HG03066 (cell line): ENCODE measurements around the gene KCNJ15.
A peak's percentile ranks its signal among the peaks of the same experiment; 100 is the strongest.
"Not testable (repeated sequence)": the region's sequence is repeated elsewhere in the genome, so short reads cannot be mapped to it uniquely, and the experiment has no call there.

Experiments used
- ATAC-seq: cut with Tn5 transposase; IDR thresholded peaks from one replicate; pipeline ENCODE4 v1.9.1; 2021; ENCODE audit warnings: low read depth; ENCODE audit not compliant: unreplicated experiment

Gene KCNJ15

DNA sequence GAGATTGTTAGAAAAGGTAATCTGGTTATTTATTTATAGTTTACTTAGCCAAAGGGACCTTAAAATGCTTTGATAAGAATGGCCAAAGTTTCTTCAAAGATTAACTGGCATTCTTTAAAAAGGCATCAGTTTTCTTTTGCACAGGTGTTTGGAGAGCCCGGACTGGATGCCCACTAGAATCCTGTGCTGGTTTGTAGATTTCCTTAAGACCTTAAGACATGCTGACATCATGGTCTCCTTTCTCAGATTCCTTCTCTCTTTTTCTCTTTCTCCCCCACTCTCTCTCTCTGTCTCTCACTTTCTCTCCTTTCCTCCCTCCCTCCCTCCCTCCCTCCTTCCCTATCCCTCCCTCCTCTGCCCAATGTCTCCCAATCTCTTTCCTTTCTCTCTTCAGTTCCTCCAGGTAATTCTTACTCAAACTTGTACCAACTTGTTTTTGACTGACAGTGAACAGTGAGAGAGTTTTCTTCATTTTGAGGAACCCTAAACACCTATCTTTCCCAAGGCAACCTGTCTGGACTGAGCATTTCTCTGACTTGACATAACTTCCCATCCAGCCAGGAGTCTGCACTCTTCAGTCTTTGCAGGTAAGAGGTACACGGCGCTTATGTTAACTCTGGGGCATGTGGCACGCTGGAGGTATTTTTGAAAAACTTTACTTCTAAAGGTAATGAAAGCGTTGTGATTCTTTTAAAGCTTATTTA lies at the start of gene KCNJ15:
Gene KCNJ15 (plus strand): TSS at position 393 of the 704 bp plus-strand sequence. CDS start 42,271 bp downstream, outside the sequence.
- ATAC-seq: no peak

DNA sequence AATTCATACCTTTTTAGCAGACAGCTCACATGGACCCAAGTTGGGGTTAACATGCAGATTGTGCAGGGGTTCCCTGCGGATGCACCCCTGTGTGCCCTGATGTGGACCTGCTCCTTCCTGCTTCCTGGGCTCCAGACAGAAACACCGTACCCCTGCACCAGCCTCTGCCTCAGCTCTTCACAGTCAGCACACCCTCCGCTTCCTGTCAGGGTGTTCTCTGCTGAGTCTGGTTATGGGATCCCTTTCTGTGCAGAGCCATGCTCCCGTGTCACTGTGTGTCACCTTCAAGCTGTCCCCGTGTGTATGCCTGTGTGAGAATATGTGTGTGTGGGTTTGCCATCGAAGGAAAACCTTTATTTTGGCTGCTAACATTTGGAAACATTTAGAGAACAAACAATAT lies 48.7 kb upstream of the KCNJ15 start:
- no peak for ATAC-seq

DNA sequence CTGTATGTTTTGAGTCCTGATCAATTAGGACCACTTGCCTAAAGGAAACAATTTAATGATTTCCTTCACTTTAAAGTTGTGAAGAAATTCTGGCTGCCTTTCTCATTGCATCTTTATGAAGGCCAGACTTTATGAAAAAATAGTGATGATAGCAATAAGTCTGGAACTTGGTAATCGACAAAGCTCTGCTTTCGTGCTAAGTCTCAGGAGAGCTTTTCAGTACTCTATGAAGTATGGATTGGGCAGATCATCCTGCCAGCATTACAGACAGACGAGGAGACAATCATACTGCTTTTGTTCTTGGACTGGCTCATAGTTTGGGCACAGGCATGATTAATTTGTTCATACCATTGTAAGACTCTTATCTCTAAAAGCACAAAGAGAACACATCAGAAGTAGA lies 45.5 kb upstream of the KCNJ15 start:
- ATAC-seq: no peak

DNA sequence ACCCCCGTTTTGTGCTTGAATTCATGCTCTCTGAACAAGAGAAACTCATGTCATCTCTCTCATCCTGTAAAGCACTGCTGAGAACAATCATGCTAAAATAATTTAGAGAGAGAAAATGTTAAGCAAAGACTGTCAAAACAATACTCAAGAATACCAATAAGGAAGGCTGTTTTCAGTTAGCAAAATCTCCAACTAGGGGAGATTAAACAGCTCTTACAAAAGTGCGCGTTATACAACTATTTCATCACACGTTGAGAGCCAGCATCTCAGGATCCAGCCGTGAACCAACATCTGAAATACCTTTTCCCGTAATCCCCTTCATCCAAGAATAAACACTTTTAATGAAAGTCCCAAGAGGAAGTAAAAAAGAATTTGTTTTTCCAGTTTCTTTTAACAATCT lies 44.1 kb upstream of the KCNJ15 start:
- ATAC-seq: no peak

DNA sequence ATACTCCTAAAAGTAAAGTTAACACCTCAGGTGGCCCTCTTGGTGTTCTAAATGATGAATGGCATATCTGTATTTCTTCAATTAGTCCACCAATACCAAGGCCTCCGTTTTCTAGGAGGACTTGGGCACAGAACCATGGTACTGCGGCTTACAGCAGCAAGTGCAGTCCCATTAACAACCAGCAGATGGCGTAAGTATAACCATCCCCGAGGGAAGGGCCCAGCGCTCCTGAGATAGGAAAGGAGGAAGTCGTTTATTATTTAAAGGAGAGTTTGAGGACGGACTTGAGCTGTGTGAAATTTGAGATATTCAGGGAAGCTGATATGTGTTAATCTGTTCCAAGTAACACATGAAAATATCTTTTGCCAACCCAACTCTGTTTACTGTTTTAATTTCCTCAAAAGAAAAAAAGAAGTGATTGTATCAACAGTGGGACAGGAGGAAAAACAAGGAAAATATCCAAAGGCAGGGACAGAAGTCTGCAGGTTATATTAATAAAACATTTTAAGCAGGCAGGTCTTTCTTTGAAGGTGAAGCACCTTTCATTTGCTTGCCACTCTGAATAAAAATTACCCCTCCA lies 37.7 kb upstream of the KCNJ15 start:
- peak; percentile 62 for ATAC-seq

DNA sequence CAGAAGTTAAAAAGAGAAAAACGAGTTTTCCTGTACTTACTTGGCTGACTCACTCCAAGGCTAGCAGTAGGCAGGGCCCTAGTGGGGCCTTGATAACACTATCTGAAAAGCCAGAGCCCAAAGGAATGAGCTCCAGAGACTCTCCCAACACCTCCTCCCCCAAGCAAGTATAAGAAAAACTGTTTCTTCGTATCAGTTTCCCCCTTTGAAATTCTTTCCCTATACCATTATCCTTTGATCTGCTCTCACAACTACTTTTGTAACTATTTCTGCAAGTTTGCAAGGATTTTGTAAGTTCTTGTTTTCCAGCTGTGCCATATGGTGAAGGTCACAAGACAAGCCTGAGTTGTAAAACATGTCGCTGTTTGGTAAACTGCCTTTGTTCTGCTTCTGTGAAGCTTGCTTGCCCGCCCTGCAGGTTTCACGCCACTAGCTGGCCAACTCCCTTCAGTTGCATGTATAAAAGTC lies 36.5 kb upstream of the KCNJ15 start:
- ATAC-seq: no peak

DNA sequence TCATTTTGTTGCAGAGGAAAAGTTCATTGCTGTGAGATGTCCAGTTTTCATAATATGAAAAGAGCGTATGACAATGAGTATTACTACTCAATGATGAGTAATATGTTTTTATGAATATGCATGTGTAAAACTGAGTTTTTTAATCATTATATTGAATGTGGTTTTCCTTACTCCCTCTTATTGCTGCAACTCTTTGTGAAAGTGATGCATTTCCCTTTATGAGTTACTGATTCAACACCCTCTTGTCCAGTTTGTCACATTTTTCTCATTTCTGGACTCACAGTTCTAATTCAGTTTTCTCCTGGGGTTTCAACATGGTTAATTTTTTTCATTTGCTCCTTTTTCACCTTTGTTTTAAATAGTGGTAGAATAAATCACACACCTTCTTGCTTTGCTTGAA lies 35.2 kb upstream of the KCNJ15 start:
- peak; percentile 62 for ATAC-seq

DNA sequence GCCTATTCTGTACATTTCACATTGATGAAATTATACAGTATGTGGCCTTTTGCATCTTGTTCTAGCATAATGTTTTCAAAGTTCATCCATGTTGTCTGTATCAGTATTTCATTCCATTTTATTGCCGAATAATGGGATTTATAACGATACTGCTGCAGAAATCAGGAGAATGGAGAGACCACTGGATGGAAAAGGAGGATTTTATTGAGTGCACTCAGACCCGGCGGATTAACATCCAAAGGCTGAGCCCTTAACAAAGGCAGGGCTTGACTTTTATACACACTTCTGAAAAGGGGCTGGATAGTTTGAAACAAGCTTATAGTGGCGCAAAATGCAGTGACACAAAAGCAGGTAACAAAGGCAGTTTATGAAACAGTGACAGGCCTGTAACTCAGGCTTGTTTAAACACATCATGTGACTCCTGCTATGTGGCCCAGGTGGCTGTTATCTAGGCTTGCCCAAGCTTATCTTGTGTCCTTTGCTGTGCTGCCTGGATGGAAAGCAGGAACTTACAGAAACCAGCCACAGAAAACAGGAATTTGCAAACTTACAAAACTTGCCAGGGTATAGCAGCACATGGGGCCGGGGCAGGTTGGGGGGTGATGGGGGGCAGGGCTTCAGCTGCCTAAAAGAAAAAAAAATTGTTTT lies 32.8 kb upstream of the KCNJ15 start:
- no peak for ATAC-seq

DNA sequence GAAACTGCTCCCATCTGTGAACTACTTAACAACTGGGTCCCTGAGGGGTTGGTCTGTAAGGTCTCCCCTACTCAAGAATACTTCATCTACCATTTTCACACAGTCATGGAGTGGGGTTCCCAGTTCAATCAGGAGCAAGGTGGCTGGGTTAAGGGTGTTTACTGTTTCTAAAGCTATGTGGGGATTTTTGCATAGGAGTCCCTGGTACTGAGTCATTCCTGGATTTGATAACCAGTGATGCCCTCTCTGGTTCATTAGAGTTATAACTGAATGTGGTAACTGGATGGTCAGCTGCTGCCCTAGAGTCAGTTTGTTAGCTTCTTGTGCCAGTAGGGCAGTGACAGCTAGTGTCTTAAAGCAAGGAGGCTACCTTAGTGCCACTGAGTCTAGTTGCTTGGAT lies 29.4 kb upstream of the KCNJ15 start:
- no peak for ATAC-seq

DNA sequence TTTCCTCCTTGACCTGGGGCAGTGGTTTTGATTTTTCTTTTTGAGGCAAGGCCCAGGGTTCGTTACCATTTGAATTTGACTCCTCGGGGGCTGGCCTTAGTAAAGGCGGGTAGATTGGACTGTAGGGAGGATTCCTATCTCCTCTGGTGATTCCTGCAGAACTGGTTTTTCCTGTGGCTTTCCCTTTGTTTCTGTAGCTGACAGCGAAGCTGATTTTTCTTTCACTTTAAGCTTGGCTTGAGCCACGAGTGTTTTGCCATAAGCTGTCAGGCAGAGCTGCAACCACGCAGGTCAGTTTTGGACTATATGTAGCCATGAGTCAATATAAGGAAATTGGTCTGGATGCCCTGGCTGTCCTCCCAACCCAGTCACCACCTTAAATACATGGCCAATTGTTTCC lies 28.7 kb upstream of the KCNJ15 start:
- no peak for ATAC-seq

DNA sequence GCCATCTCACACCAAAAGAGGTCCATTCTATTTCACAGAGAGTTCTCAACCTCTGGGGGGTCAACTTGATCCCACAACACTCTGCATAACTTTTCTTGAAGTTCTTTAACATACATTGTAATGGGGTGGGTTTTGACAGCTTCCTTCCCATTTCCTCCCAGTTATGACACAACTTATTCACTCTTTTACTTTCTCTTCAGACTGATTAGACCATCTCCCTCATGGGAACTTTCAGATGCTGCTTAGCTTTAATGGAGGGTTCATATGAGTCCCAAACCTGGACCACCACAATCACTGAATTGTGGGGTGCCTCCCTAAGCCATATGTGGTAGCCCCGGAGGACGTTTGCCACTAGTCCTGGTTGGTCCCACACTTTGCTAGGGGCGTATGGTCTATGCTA lies 28.3 kb upstream of the KCNJ15 start:
- no peak for ATAC-seq

DNA sequence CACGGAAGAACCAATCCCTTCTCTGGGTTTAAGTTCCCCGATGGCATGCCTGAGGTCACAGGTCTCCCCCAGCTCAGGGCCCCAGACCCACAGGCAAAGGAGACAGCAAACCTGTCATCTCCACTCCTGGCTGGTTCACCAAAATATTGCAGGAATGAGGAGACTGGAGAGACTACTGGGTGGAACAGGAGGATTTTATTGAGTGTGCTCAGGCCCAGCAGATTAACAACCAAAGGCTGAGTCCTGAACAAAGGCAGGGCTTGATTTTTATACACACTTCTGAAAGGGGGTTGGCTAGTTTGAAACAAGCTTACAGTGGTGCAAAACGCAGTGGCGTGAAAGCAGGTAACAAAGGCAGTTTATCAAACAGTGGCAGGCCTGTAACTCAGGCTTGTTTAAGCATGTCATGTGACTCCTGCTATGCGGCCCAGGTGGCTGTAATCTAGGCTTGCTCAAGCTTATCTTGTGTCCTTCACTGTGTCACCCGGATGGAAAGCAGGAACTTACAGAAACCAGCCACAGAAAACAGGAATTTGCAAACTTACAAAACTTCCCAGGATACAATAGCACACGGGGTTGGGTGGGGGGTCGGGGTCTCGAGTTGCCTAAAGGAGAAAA lies 27.4 kb upstream of the KCNJ15 start:
- no peak for ATAC-seq

DNA sequence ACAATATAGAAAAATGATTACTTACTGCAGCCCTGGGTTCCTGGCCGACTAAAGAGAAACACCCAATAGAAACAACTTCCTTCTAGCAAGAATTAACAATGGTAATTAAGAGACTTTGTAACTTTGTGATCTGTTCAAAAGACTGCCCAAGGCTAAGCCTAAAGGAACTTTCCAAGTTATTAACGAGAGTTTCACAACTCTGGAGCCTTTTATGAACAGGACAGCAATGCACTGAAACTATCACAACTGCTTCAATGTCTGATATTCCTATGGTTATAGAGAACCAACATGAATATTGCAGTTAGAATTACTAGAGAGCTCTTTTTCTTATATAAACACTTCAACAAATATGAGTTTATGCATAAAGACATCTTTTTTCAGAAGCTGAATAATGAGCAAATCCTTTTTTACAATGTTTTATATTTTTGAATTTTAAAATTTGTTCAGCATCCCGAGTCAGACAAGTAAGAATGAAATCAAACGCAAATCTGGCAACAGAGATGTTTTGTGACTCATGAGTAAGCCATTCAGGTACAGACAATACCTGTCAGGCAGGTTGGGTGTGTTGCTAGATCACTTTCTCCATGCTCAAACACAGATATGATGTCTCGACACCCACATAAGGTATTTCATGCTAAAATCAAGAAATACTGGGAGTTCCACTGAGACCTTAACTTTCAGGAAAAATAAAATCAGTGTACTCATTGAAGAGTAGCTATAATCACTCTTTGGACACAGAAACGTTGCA lies 22.2 kb upstream of the KCNJ15 start:
- no peak for ATAC-seq

DNA sequence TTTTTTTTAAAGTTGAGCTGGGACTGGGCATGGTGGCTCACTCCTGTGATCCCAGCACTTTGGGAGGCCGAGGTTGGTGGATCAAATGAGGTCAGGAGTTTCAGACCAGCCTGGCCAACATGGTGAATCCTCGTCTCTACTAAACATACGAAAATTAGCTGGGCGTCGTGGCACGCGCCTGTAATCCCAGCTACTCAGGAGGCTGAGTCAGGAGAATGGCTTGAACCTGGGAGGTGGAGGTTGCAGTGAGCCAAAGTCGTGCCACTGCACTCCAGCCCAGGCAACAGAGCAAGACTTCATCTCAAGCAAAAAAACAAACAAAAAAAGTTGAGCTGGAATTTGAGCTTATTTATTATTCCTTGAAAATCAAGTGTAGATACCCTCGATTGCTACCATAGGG lies 21.5 kb upstream of the KCNJ15 start:
- not testable (repeated sequence) for ATAC-seq

DNA sequence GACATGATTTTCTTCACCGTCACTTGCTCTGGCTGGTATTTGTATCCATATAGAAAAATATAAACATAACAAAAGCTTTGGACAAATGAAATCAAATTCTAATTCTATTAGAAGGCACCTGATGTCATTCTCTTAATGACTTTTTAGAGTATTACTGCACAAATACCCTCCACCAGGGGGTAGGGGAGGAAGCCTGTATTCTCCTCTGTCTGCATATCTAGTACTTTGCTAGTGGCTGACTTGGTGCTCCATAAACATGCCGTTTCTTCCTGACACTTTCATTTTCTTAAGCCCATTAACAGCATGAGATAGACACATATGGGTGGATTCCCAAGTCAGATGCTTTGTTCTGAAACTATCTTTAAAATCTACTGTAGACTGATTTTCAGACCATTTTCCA lies 20.6 kb upstream of the KCNJ15 start:
- ATAC-seq: no peak

DNA sequence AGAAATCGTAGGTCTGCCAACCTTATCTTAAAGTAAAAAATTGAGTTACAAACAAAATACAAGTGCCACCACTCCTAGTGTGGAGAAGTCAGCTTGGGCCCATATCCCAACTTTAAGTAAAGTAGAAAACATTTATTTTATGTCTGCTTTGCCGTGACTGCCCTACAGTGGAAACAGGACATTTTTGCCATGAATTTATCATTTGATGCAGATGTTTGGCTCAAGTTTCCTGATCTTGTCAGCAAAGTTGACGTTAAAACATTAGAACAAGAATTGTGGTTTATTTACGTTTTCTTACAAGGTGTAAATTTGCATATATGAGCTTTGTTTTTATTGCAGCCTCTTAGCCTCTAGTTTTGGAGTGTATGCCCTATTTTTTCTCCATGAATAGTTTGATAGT lies 17.1 kb upstream of the KCNJ15 start:
- no peak for ATAC-seq

DNA sequence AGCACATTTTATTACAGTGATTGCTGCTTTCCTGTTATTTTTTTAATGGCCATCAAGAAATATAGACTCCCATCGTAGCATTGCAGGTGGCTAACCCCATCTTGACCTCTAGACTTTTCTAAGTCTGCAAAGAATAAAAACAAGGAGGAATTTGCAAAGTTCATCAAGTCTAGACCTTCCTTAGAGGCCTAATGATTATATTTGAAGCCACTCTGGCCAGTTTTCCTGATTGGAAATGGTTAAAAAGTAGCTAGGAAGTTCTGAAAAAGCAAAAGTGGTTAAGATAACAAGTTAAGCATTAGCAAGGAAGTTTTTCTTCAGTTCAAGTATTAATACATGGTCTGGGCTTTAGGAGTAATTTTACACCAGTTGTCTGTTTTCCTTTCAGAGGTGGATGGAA lies 16.7 kb upstream of the KCNJ15 start:
- ATAC-seq: no peak

DNA sequence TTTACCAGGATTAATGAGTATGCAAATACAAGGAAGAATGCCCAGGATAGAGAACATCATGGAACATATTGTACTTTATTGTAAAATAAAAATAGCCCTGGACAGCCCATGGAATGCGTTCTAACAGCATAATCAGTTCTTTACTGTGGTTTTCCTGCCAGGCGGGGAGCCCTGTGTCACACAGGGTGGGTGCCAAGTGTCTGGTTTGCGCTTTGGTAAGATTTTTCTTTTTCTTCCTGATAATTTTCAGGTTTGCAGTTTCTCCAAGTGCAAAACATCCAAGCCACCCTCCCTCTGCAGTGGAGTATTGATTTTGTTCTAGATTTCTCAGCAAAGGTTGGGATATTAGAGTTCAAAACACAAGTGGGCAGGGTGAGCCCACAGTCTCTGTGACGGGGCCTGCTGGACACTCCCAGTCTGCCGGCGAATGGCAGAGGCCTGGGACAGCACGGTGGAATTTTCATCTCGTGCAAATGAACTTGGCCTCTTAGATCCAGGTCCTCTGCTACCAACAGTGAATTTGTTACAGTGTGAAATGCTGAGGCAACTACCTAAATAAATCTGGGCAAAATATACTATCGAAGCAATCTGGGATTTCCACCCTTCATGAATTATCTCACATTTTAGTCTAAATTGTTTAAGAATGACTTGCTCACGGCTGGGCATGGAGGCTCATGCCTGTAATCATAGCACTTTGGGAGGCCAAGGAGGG lies 15.6 kb upstream of the KCNJ15 start:
- ATAC-seq: no peak

DNA sequence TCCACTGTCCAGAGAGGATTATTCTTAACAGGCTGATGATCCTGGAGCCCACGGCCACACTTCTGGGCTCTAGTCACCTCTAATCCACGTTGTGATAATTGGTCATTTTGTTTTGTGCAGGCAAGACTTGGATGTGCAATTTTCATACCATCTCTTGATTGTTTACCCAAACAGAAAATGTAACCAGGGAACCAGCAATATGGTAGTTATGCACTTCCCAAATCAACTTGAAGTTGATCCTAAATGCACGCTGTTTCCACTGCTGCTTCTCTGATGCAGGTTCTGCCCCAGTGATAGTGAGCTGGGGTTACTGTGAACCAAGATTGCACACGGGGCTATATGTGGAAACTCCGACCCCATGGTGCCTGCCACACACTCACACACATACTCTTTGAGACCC lies 14.7 kb upstream of the KCNJ15 start:
- no peak for ATAC-seq

DNA sequence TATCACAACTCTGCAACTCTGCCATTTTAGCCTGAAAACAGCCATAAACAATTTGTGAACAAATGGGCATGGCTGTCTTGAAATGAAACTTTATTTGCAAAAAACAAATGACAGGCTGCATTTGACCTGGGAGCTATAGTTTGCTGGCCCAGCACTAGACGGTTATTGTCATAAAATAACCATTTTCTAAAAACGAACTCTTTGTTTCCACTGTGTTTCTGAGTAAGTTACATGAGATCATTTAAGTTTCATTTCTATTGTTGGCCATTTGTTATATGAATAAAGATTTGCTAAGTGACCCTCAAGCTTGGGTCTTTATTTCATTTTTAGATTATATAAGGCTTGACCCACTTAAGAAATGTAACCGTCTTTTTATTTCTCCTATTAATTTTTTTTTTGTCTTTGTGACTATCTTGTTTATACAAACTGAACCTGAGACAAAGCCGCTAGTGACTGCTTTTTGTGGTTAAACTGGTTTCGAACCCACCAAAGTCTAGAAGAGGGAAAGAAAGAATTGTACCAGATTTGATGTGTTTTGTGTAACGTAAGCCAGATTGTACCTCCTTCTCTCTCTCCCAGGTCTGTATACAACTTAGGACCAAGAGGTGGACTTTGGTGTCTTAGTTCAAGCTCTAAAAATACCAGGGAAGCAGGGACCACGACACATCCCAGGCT lies 12.9 kb upstream of the KCNJ15 start:
- ATAC-seq: no peak
